DOHH2 (cell line): ENCODE measurements around the gene KLF16.

Experiments
- H3F3A ChIP-seq: fragments of 200-600 bp; sonication (generic), shearing (Covaris generic); 2 replicates; pipeline ENCODE4 v1.6.0; 2016; ENCODE audit warnings: antibody characterized with exemption, mild to moderate bottlenecking; ENCODE audit not compliant: control insufficient read depth, insufficient read depth
- H3K27ac ChIP-seq: fragments of 200-600 bp; sonication (generic); 2 replicates; pipeline ENCODE4 v1.5.1; 2014; ENCODE audit warnings: low read depth, mild to moderate bottlenecking, low read length, moderate library complexity
- H3K27me3 ChIP-seq: fragments of 200-600 bp; sonication (generic); 2 replicates; pipeline ENCODE4 v1.6.1; 2014; ENCODE audit warnings: mild to moderate bottlenecking, low read length, mixed read lengths; ENCODE audit not compliant: control insufficient read depth
- H3K36me3 ChIP-seq: fragments of 200-600 bp; sonication (generic); 2 replicates; pipeline ENCODE4 v1.6.1; 2014; ENCODE audit warnings: mild to moderate bottlenecking, low read length, moderate library complexity, mixed read lengths; ENCODE audit not compliant: control insufficient read depth
- H3K4me1 ChIP-seq: fragments of 200-600 bp; sonication (generic); 2 replicates; pipeline ENCODE4 v1.6.1; 2014; ENCODE audit warnings: mild to moderate bottlenecking, low read length, mixed read lengths; ENCODE audit not compliant: control insufficient read depth
- H3K4me2 ChIP-seq: fragments of 200-600 bp; sonication (generic); 2 replicates; pipeline ENCODE4 v1.6.0; 2014; ENCODE audit warnings: mild to moderate bottlenecking, low read length, moderate library complexity
- H3K4me3 ChIP-seq: fragments of 200-600 bp; sonication (generic); 2 replicates; pipeline ENCODE4 v1.5.1; 2014; ENCODE audit warnings: mild to moderate bottlenecking, low read length, mixed read lengths
- H3K79me2 ChIP-seq: fragments of 200-600 bp; sonication (generic); 2 replicates; pipeline ENCODE4 v1.6.1; 2014; ENCODE audit warnings: mild to moderate bottlenecking, low read length, mixed read lengths; ENCODE audit not compliant: control insufficient read depth
- H3K9me2 ChIP-seq: fragments of 200-600 bp; sonication (generic); replicated peaks from 2 replicates; pipeline ENCODE4 v1.6.1; 2014; ENCODE audit warnings: mild to moderate bottlenecking, low read length, mixed read lengths; ENCODE audit not compliant: control insufficient read depth
- H3K9me3 ChIP-seq: fragments of 200-600 bp; sonication (generic); 2 replicates; pipeline ENCODE4 v1.6.1; 2014; ENCODE audit warnings: antibody characterized with exemption, low read length, mixed read lengths; ENCODE audit not compliant: control insufficient read depth, insufficient read depth
- H4K20me1 ChIP-seq: fragments of 200-600 bp; sonication (generic); 2 replicates; pipeline ENCODE4 v1.6.0; 2014; ENCODE audit warnings: low read depth, mild to moderate bottlenecking, antibody characterized with exemption, low read length, moderate library complexity; ENCODE audit not compliant: control insufficient read depth, insufficient read depth
- CTCF ChIP-seq: fragments of 200-600 bp; sonication (generic); IDR thresholded peaks from one replicate; pipeline ENCODE4 v1.5.1; 2014; ENCODE audit warnings: antibody characterized with exemption, mild to moderate bottlenecking, low read depth, low read length; ENCODE audit not compliant: poor library complexity, severe bottlenecking
- EZH2phosphoT487 ChIP-seq: fragments of 200-600 bp; sonication (generic); IDR thresholded peaks from 2 replicates; pipeline ENCODE4 v1.6.1; 2017; ENCODE audit warnings: borderline replicate concordance, mild to moderate bottlenecking, antibody characterized with exemption, low read length, moderate library complexity, mixed read lengths

The KLF16 gene

GRCh38 chr19:1845125-1845515 is 18.3 kb downstream of the KLF16 start:
- Histone ChIP-seq H3K4me2 (no peak overlapping the region), H4K20me1 (peaks cover 28% of the 10 kb centered on the region), H3F3A (peaks cover 3% of the 10 kb centered on the region; the same call in 1 of the 2 replicates), H3K36me3 (peaks cover 44% of the 10 kb centered on the region), H3K27me3 (no peaks in the 10 kb centered on the region), H3K4me3 (no peak overlapping the region), H3K79me2 (peaks cover 86% of the 10 kb centered on the region), H3K4me1 (peaks cover 42% of the 10 kb centered on the region), H3K9me3 (no peaks in the 10 kb centered on the region), H3K9me2 (no peaks in the 10 kb centered on the region), H3K27ac (no peak overlapping the region)
- TF ChIP-seq CTCF (no peak), EZH2phosphoT487 (no peak)

- Histone ChIP-seq H3K9me3 (no peaks in the 10 kb centered on the region), H3F3A (peaks cover 3% of the 10 kb centered on the region; the same call in 1 of the 2 replicates), H4K20me1 (peaks cover 31% of the 10 kb centered on the region), H3K79me2 (peaks cover 91% of the 10 kb centered on the region), H3K27me3 (no peaks in the 10 kb centered on the region), H3K4me1 (peaks cover 47% of the 10 kb centered on the region), H3K4me3 (no peak overlapping the region), H3K9me2 (no peaks in the 10 kb centered on the region), H3K27ac (no peak overlapping the region), H3K36me3 (peaks cover 48% of the 10 kb centered on the region), H3K4me2 (no peak overlapping the region)
- no peak for TF ChIP-seq EZH2phosphoT487
- no peak for TF ChIP-seq CTCF
These were observed 18.8 kb downstream of the KLF16 start for GRCh38 chr19:1844513-1845124.

GRCh38 chr19:1843646-1844394 is 19.6 kb downstream of the KLF16 start:
- peaks cover 34% of the 10 kb centered on the region for H4K20me1 ChIP-seq
- H3K36me3 ChIP-seq, result peaks cover 53% of the 10 kb centered on the region

More at GRCh38 chr19:1843646-1844394, 19.6 kb downstream of the KLF16 start:
- Histone ChIP-seq H3K9me2 (no peaks in the 10 kb centered on the region), H3K27me3 (no peaks in the 10 kb centered on the region), H3K27ac (no peak overlapping the region), H3K4me2 (no peak overlapping the region), H3K4me3 (no peak overlapping the region), H3K4me1 (peaks cover 43% of the 10 kb centered on the region), H3K79me2 (peaks cover 94% of the 10 kb centered on the region), H3K9me3 (no peaks in the 10 kb centered on the region), H3F3A (no peaks in the 10 kb centered on the region)
- TF ChIP-seq EZH2phosphoT487, result no peak
- no peak for TF ChIP-seq CTCF
